B cell (primary cell): ENCODE measurements around the gene IL1R1. TPM values are rescaled to one million over a fixed set of nuclear protein-coding genes. Genes with fewer than 3 reads are reported as not detected.

Experiments
- ATAC-seq: fragments of 200-7000 bp; cut with Tn5 transposase; one replicate; pipeline ENCODE4 v1.10.0; 2021; ENCODE audit warnings: low read depth, mild to moderate bottlenecking, moderate number of reproducible peaks, moderate library complexity
- CTCF ChIA-PET: fragments of 350-600 bp; sonication (Branson Sonifier 250); formaldehyde crosslinking; loops from one replicate; lab custom pipeline; 2021; ENCODE audit warnings: antibody characterized with exemption, inconsistent platforms; lab: Charles Lee
- POLR2A ChIA-PET: fragments of 350-600 bp; sonication (Branson Sonifier 250); formaldehyde crosslinking; loops from one replicate; lab custom pipeline; 2021; ENCODE audit warnings: antibody characterized with exemption; lab: Charles Lee
- DNase-seq: peaks from one replicate; pipeline ENCODE4 v3.0.0; 2013
- H2AFZ ChIP-seq: 2 replicates; pipeline ENCODE4 v1.6.1; 2012; ENCODE audit warnings: mild to moderate bottlenecking, low read depth, low read length; ENCODE audit not compliant: insufficient read depth, poor library complexity, severe bottlenecking
- H3K27ac ChIP-seq, 2 donors: 1 replicate in 1 of 2; 2 replicates in 1 of 2; pipeline ENCODE4 v1.5.1; 2012 to 2013; ENCODE audit warnings: low read length in 2 of 2, mild to moderate bottlenecking in 2 of 2, moderate library complexity in 1 of 2
- H3K27me3 ChIP-seq, 4 experiments: fragments of 200-600 bp in 1 of 4; sonication (generic) in 1 of 4; replicated peaks in 1 of 4; 1 replicate in 2 of 4; 2 replicates in 2 of 4; pipeline versions ENCODE4 v1.6.1 to v1.7.0; 2013 to 2016; ENCODE audit warnings: low read length in 3 of 4, mild to moderate bottlenecking in 2 of 4, mixed read lengths in 1 of 4, moderate library complexity in 1 of 4; ENCODE audit not compliant: insufficient read depth in 4 of 4, control insufficient read depth in 3 of 4; ENCODE audit errors: control extremely low read depth in 1 of 4
- H3K36me3 ChIP-seq, 2 experiments: replicated peaks in 1 of 2; 1 replicate in 1 of 2; 2 replicates in 1 of 2; pipeline versions ENCODE4 v1.6.1 to v1.7.1; 2013; ENCODE audit warnings: low read length in 1 of 2; ENCODE audit not compliant: insufficient read depth in 2 of 2, control insufficient read depth in 1 of 2; ENCODE audit errors: control extremely low read depth in 1 of 2, extremely low read depth in 1 of 2
- H3K4me1 ChIP-seq, 2 donors: fragments of 200-600 bp in 1 of 2; sonication (generic) in 1 of 2; 1 replicate in 1 of 2; 2 replicates in 1 of 2; pipeline versions ENCODE4 v1.5.1 to v1.6.1; 2013 to 2017; ENCODE audit warnings: low read length in 2 of 2; ENCODE audit not compliant: control insufficient read depth in 2 of 2, insufficient read depth in 2 of 2
- H3K4me2 ChIP-seq: replicated peaks from 2 replicates; pipeline ENCODE3; 2012; ENCODE audit warnings: mild to moderate bottlenecking, low read depth, low read length; ENCODE audit not compliant: poor library complexity, severe bottlenecking
- H3K4me3 ChIP-seq, 5 experiments: fragments of 200-600 bp in 1 of 5; sonication (generic) in 1 of 5; 1 replicate in 3 of 5; 2 replicates in 2 of 5; pipeline versions ENCODE4 v1.5.1 to v1.7.0; 2011 to 2016; ENCODE audit warnings: low read length in 4 of 5, mild to moderate bottlenecking in 4 of 5, low read depth in 2 of 5, control low read depth in 1 of 5, moderate library complexity in 1 of 5; ENCODE audit not compliant: insufficient read depth in 1 of 5; ENCODE audit errors: control extremely low read depth in 1 of 5, extremely low read depth in 1 of 5
- H3K79me2 ChIP-seq: fragments of 200-600 bp; sonication (generic); one replicate; pipeline ENCODE4 v1.6.0; 2016; ENCODE audit warnings: low read length; ENCODE audit not compliant: control insufficient read depth, insufficient read depth
- H3K9ac ChIP-seq: fragments of 200-600 bp; sonication (generic); 2 replicates; pipeline ENCODE4 v1.6.1; 2017; ENCODE audit warnings: mild to moderate bottlenecking, low read length, moderate library complexity
- H3K9me3 ChIP-seq, 3 donors: one replicate each; pipeline versions ENCODE4 v1.6.1 to v1.7.1; 2013; ENCODE audit warnings: low read length in 2 of 3; ENCODE audit not compliant: control insufficient read depth in 2 of 3, insufficient read depth in 1 of 3; ENCODE audit errors: control extremely low read depth in 1 of 3
- H4K20me1 ChIP-seq: 2 replicates; pipeline ENCODE4 v1.6.0; 2012; ENCODE audit warnings: mild to moderate bottlenecking, low read length; ENCODE audit not compliant: insufficient read depth, control insufficient read depth, poor library complexity, severe bottlenecking
- H3K27ac Mint-ChIP-seq: one replicate; pipeline ENCODE4 v1.8.0; 2021; ENCODE audit warnings: mixed read lengths
- H3K27me3 Mint-ChIP-seq: one replicate; pipeline ENCODE4 v1.8.0; 2021; ENCODE audit warnings: mixed read lengths
- H3K4me1 Mint-ChIP-seq: one replicate; pipeline ENCODE4 v1.8.0; 2021; ENCODE audit warnings: mixed read lengths
- H3K4me3 Mint-ChIP-seq: one replicate; pipeline ENCODE4 v1.8.0; 2021; ENCODE audit warnings: mixed read lengths
- H3K9me3 Mint-ChIP-seq: one replicate; pipeline ENCODE4 v1.8.0; 2022; ENCODE audit warnings: mixed read lengths; ENCODE audit not compliant: insufficient read depth
- CTCF ChIP-seq: fragments of 200-600 bp; IDR thresholded peaks from one replicate; pipeline ENCODE4 v1.8.0; 2022; ENCODE audit warnings: antibody characterized with exemption, mild to moderate bottlenecking
- EZH2 ChIP-seq: IDR thresholded peaks from 2 replicates; pipeline ENCODE4 v1.6.1; 2012; ENCODE audit warnings: borderline replicate concordance, low read depth, mild to moderate bottlenecking, moderate library complexity, low read length; ENCODE audit not compliant: insufficient read depth, poor library complexity, severe bottlenecking
- WGBS: methylation state at CpG from one replicate; pipeline ENCODE4 v1.1.5; 2013; ENCODE audit warnings: missing lambda C conversion rate; ENCODE audit not compliant: insufficient coverage; 5-methylcytosine and 5-hydroxymethylcytosine counted together
- intact Hi-C: fragments of 100-400 bp; cut with micrococcal nuclease; formaldehyde crosslinking; loops from one replicate; pipeline ENCODE4 v1.10.0; 2022
- polyA plus RNA-seq: library from polyadenylated mRNA; depleted of rRNA; stranded (reverse); fragments of >200 nt; gene quantifications from 2 replicates; pipeline ENCODE4 v1.2.3, GENCODE V29; 2012
- total RNA-seq, 2 donors: library from RNA; stranded (reverse); fragments of 120-200 nt in 1 of 2; gene quantifications; 1 replicate in 1 of 2; 2 replicates in 1 of 2; pipeline versions ENCODE4 v1.2.3 to v1.2.4, GENCODE V29; 2013 to 2022

Gene IL1R1
- total and polyA plus RNA-seq, 2 donors (not counting 1 experiment from before 2014, with no cell fraction given): not detected

- Mint-ChIP-seq H3K27me3 (peaks cover 3% of the 10 kb centered on the region), H3K4me3 (no peak overlapping the region), H3K9me3 (no peaks in the 10 kb centered on the region), H3K27ac (no peak overlapping the region), H3K4me1 (no peaks in the 10 kb centered on the region)
- Histone ChIP-seq H3K4me2 (no peak overlapping the region), H4K20me1 (no peaks in the 10 kb centered on the region), H3K79me2 (no peaks in the 10 kb centered on the region), H3K27ac (no peak overlapping the region), H3K4me1 (no peaks in the 10 kb centered on the region), H3K36me3 (no peaks in the 10 kb centered on the region), H3K27me3 (peaks cover 0 to 2% (median 0%) of the 10 kb centered on the region in 4 experiments), H3K9me3 (no peaks in the 10 kb centered on the region), H3K4me3 (no peak overlapping the region), H2AFZ (no peak overlapping the region), H3K9ac (no peak overlapping the region)
- ATAC-seq (no peak), DNase-seq (no peak)
- intact Hi-C loops: no loop called here
- CTCF ChIA-PET: interaction anchor here (0.8 kb wide), 1 partner anchor 81 kb away, joined by 3 read pairs; no protein-coding TSS in a partner anchor
- TF ChIP-seq CTCF (no peak), EZH2 (no peak)
- POLR2A ChIA-PET: no interaction called here
- no CpG with 5 or more reads among the region's 1 CpG for WGBS
These were observed 16.7 kb downstream of the IL1R1 start for GRCh38 chr2:102159295-102159694.

DNA sequence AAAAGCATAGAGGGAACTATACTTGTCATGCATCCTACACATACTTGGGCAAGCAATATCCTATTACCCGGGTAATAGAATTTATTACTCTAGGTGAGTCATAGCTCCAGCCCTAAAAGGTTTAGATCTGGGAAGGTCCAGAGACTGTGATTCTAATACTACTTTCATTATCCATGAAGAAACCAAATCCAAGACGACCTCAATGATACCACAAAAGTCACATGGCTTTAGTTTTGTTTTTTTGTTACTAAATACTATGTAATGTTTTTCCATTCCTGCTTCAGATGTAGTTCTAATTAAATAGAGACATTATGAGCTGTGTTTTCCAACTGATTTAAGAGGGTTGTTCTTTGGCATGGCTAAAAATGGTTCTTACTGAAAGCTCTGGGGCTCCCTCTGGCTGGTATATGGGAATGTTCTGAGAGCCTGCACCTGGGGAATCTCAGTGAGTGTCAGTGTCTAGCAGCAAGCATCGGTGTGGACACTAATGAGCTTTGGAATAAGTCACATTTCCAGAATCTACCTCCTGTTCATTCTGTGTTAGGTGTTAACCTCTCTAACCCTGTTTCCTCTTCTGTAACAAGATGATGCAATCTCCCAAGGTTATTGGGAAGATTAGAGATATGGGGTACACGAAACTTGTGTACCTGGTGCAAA is 23.8 kb downstream of the IL1R1 start:
- Histone ChIP-seq H3K4me1 (no peaks in the 10 kb centered on the region), H3K9me3 (no peaks in the 10 kb centered on the region), H3K27me3 (peaks cover 0 to 2% (median 0%) of the 10 kb centered on the region in 4 experiments), H3K9ac (no peak overlapping the region), H2AFZ (no peak overlapping the region), H4K20me1 (no peaks in the 10 kb centered on the region), H3K36me3 (no peaks in the 10 kb centered on the region), H3K27ac (no peak overlapping the region), H3K4me2 (no peak overlapping the region), H3K79me2 (no peaks in the 10 kb centered on the region), H3K4me3 (no peak overlapping the region)
- Mint-ChIP-seq H3K27ac (no peak overlapping the region), H3K4me3 (no peak overlapping the region), H3K9me3 (no peaks in the 10 kb centered on the region), H3K4me1 (no peaks in the 10 kb centered on the region), H3K27me3 (peaks cover 15% of the 10 kb centered on the region)
- WGBS: 60% methylated on average over 1 of the region's 4 CpGs
- ATAC-seq (no peak), DNase-seq (no peak)
- no peak for TF ChIP-seq CTCF
- no peak for TF ChIP-seq EZH2
- intact Hi-C loops: no loop called here
- ChIA-PET CTCF (interaction anchor here (1.3 kb wide), 1 partner anchor 74 kb away, joined by 5 read pairs; no protein-coding TSS in a partner anchor), POLR2A (no interaction called here)
